ENCODE data around the gene ZNF516.
A peak's percentile ranks its signal among the peaks of the same experiment; 100 is the strongest.

Gene ZNF516

DNA sequence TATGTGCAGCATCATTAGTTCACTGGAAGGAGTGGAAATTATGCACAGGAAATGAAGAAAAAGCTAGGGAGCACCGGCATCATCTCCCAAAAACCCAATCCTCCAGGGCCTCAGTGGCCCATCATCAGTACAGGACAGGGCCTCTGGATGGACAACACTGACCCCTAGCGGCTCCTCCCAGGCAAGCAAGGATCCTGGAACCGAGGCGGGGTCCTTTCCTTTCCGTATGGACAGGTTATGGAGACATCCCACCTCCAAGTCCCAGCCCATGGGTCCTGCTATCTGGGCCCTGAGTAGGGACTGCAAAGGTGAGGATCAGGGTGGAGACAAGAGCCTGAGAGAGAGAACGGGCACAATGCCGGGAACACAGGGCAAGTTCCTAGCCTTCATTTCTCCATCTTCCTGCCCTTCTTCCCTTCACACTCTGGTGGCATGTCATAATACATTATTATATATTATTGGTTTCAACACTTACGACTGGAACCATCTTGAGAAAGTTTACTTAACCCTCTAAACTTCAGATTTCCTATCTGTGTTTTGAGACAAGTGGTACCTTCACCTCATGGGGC lies 68.2 kb downstream of the ZNF516 start:
- DNase-seq (ENCODE audit: low read depth in 1 of 2, low spot score in 1 of 2) = no peak

DNA sequence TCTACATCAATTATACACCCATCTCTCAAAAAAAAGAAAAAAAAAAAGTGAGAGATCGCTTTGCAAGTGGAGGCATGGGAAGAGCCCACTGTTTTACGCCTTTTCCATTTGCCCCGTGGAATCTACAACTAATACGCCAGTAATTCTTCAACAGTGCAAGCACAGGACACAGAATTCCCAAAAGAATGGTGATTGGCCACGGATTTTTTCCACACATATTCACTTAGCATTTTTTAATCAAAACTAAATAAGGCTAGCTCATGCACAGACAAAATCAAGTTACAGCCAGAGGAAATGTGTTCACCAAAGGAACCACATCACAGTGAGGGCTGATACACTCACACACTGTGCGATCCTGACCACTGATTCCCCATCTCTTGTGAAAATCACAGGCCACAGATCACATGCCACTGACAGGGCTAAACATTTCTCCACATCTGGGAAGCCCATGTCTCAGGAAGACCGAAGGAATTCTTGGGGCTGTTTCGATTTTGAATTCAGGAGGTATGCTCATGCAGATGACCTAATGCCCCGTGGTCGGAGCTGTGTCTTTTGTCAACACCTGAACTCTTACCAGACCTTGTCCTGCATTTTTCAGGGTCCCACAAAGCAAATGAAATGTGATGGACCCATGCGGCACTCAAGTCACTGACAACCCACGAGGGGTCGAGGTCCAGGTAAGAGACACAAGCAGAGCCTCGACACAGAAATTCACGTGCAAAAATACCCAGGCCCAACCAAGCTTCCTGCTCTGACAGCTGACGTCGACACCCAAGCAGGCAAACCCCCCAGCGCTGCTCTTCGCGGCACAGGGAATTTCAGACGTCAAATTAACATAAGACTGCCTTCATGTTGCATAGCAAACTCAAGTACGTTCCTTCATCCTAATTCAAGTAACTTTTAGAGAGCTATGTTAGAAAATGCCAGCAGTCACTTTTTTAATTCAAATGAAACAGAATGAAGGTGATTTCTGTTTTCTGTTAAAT lies 69.6 kb downstream of the ZNF516 start:
- no peak for DNase-seq (ENCODE audit: low read depth in 1 of 2, low spot score in 1 of 2)

DNA sequence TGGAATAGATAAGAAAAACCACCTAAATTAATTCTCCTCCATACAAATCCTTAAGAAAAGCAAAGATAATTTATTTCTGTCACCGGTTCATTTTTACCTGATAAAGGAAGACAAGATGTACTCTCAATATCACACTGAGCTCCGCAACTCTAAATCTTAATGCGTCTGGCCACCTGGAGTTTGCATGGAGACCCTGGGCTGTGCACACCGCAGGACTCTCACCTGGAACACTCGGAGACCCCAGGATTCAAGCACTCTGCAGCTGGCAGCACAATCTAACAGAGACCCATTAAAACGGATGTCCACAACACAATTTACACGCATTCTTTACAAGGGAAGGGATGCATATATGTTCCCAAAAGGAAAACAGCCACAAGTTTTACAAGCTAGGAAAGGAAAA lies 72.2 kb downstream of the ZNF516 start:
- no peak for DNase-seq (ENCODE audit: low read depth in 1 of 2, low spot score in 1 of 2)

DNA sequence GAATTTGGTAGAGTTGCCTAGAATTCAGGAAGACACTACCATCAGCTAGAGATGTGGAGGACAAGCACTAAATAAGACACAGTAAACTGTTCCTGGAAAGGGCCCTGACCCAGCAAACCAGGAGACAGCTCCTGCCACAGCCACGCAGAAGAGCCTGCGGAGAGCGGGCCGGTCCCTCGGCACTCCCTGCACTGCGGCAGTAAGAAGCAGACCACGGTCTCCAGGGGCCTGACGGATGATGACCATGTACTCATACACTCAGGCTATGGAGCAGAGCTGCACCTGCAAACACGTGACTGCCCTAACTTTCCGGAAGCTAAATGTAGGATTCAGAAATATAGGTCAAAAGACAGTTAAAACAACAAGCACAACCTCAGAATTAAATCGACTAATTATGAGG lies 72.9 kb downstream of the ZNF516 start:
- no peak for DNase-seq (ENCODE audit: low read depth in 1 of 2, low spot score in 1 of 2)

DNA sequence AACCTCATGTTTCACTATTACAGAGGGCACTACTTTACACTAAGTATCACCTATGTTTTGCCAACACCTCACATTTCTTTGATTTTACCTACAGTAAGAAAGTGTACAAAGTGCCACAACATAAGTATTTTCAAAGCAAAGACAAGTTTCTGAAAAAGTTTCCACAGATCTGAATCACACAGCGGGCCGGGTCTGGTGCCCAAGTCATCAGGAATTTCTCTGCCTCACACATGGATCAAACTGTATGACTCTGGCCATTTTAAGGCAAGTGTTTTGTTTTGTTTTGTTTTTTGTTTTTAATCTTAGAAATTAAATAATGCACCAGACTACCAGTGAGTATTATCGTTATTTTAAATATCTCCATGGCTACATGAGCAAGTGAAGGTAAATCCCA lies 73.4 kb downstream of the ZNF516 start:
- DNase-seq (ENCODE audit: low read depth in 1 of 2, low spot score in 1 of 2) = no peak

DNA sequence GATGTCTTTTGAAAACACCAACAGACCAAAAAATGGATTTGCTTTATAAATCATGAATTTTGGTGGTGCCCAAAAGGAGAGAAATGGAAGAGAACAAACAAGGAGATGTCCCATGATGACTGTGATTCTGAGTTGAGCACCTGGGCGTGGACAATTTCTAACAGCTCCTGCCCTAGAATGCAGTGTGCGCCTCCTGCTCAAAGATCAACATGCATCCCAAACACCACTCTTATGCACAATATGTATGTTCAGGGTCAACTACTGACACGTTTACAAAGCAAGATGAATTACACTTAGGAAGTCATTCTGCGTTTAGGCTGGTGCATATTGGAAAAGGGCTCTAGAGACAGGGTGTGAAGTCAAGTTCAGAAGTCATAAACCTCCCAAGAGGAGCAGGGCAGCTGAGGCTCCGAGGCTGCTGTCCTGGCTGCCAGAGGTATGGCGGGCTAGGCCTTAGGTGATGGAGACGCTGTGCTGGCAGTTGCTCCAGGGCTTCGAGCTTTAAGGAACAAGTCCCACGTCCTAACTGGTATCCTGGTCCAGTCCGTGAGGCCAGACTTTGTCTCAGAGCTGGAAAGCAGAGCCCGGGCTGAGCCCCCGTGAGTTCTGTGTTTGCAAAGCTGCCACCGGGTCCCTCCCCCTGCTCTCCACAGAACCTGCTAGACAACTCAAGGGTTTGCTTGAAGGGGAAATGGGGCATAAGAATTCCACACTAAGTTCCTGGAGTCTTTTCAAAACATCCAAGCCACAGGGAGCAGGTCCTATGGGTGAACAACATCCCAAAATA lies 74.0 kb downstream of the ZNF516 start:
- no peak for DNase-seq (ENCODE audit: low read depth in 1 of 2, low spot score in 1 of 2)

DNA sequence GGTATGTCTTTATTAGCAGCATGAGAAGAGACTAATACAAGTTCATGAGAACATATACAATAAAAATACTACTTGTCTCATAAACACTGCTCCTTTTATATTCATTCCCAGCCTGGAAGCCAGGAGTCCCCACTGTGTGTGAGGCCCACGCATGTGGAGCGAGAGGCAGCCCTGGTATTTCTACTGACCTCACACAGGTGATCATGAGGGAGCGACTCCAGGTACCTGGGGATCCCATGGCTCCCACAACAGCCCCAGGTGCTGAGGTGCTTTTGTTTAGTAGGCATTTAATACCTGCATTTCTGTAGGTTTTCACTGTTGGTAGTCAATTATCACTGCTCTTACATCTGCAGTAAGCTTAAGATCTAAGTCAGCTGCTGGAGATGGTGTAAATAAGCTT lies 75.2 kb downstream of the ZNF516 start:
- DNase-seq (ENCODE audit: low read depth in 1 of 2, low spot score in 1 of 2) = no peak

DNA sequence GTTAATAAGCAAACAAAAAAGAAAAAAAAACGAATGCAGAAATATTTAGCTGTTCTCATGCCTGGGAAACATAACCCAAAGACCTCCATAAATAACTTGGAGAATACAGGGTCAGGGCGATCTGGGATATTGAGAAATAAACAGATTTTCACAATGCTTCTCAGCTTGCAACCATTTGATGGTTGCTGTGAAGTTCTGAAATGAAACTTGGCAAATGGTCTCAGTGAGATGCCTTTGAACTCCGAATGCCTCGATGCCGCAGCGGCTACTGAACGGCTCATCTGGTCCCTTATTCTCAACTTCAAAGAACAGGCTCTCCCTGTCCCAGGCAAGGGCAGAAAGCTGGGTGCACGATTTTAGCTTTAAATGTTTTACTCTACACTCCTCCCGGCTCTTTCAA lies 78.1 kb downstream of the ZNF516 start:
- no peak for DNase-seq (ENCODE audit: low read depth in 1 of 2, low spot score in 1 of 2)

DNA sequence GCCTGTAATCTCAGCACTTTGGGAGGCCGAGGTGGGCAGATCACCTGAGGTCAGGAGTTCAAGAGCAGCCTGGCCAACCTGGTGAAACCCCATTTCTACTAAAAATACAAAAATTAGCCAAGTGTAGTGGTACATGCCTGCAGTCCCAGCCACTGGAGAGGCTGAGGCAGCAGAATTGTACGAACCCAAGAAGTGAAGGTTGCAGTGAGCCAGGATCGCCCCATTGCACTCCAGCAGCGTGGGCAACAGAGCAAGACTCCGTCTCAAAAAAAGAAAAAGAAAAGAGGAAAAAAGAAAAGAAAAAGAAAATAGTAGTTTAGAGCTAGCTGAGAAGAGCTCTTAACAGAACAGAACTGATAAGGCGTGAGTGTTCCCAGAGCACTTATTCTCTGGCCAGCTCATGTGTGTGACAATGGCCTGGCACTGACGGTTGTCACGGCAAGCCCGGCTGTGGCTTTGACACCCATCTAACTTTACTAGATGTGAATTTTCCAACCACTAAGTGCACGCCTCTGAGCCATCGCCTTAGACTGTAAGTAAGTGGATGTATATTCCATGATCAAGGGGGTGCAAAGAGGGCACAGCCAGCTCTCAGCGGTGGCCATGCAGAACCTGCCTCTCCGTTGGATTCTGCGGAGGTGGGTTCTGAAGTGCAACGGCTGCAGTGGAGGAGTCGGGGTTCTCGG lies 80.0 kb downstream of the ZNF516 start:
- DNase-seq (ENCODE audit: low read depth in 1 of 2, low spot score in 1 of 2) = no peak

DNA sequence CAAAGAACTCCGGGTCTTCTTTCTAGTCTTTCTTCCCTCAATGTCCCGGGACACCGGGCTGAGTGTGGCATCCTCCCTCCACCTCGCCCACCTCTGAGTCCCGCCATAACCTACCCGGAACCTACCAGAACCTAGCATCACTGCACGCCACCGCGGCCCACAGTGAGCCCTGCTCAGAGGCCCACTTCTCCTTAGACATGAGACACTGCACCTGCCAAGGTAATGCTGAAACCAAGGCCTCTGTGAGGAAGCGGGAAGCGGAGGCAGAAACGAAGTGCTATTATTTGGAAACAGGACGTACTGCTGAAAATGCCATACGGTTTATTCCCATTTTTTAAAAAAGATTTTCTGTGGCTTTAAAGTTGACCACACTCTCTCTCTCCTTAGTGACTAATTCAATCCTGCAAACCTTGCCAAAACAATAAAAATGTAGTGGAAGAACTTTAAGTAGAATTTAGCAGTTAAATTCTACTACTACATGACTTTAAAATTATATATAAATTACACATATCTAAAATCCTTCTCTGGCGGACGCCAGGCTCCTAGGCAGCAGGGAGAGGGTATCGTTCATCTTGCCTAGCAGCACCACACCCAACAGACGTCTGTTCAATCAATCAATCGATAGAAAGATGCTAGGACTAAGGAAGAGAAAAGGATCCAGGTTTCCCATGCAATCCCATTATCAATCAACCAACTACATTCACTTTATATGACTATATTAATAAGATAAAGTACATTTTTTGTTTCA lies 82.0 kb downstream of the ZNF516 start:
- DNase-seq (ENCODE audit: low read depth in 1 of 2, low spot score in 1 of 2) = no peak

DNA sequence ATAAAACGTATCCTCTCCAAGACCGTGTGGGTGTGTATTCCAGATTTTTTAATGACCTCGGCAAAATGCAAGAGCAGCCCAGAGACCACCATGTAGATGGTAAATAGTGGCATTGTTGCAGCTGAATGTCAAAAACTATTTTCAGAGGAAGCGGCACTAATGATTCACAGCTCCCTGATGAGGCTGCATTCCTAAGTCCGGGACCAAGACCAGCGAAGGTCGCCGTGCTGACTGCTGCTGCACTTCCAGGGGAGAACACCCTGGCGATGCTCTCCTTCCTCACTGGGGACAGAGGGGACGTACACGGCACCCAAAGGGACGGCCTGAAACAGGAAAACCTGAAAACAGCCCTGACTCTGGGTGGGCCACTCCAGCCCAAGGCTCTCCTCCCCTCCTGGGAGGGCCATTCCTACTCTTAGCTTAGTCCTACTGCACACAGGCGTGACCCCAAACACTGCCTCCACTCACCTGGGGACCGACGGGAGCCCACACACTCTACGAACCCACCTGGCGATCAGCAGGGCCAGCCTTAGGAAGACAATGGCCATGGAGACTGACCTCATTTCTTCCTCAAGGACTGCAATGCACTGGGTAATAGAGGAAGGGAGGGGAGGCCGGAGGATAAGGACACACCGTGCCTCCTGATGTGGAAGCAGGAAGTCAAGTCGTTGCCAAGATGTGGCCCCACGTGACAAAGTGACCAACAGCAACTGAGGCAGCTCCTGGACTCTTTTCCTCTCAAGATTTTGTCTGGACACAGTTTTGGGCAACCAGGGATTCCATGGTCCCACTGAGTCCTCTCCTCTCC lies 82.8 kb downstream of the ZNF516 start:
- no peak for DNase-seq (ENCODE audit: low read depth in 1 of 2, low spot score in 1 of 2)

DNA sequence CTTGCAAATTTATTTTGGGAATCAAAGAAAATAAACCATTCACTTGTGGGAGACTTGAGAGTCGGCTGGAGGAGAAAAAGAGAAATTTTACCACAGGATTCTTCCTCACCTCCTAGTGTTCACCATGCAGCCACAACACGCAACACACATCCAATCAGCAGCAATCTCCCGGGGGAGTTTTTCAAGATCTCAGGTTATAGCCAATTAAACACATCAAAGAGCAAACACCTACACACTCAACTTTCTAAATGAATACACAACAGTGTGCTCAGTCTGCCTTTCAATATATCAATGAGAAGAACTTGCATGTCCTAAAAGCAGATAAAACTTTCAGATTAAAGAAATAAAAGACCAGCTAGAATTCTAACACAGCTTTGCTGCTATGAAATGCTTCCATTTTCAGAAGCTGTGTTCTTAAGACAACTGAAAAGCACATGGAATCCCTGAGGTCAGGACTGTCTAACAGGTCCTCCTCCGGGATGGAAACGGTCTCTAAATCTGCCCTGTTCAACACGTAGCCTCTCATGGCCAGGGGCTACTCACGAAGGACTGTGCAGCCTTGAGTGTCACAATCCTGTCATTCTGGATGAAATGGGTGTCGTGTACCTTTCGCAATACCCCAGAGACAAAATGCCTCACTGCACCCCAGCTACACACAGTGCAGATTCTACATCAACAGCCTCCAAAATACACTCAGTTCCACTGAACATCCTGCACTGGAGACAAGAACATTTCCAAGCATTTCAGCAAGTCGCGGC lies 84.2 kb downstream of the ZNF516 start:
- no peak for DNase-seq (ENCODE audit: low read depth in 1 of 2, low spot score in 1 of 2)

DNA sequence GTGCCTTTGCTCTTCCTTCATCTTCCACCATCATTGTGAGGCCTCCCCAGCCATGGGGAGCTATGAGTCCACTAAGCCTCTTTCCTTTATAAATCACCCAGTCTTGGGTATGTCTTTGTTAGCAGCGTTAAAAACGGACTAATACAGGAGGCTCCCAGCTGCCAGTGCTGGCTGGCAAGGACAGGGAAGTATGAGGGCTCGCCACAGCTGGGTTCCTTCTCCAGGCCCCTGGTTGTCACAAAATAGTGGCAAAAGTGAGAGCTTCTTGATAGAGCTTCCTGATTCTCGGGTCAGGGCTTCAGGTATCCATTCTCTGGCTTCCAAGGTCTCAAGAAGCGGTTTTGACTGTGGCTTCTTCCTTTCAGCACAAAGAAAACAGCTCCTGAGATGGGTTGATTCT lies 85.0 kb downstream of the ZNF516 start:
- no peak for DNase-seq (ENCODE audit: low read depth in 1 of 2, low spot score in 1 of 2)

DNA sequence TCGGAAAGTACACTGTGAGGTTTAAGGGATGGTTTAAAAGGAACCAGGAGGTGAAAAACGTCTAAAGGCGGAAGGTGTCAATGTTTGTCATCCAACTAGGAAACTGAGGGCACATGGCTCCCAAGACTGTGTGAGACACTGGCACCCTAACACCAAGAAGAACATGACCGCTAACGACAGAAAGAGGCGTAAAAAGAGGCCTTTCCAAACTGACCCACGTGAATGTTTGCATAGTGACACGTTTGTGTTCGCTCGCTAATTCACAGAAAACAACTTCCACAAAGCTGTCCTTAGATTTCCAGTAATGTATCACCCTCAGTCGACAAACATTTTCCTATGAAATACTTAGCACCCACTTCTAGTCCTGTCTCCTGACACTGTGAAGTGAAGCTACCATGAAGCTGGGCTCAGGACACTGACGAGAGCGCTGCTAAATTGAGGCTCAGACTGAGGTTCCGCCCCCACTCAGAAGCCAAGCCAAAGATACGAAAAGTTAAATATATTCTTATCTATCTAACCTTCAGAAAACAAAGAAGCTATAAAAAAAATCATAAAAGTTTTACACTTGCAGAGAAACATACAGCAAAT lies 86.5 kb downstream of the ZNF516 start:
- no peak for DNase-seq (ENCODE audit: low read depth in 1 of 2, low spot score in 1 of 2)

DNA sequence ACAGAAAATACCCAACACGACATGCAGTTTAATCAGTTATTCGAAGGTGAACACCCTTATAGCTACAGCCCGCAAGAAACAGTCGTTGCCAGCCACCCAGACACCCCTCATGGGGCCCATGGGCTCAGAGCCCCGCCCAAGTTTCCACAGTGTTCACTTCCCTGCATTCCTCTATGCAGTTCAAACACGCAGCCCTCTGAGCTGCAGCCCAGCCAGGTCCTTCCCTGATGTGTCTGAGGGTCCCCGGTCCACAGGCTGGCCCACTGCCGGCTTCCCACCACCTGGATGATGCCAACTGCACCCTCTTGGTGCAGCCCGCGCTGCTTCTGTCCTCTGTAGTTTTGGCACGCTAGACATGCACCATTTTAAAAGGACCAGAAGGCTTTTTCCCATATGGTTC lies 87.4 kb downstream of the ZNF516 start:
- no peak for DNase-seq (ENCODE audit: low read depth in 1 of 2, low spot score in 1 of 2)

DNA sequence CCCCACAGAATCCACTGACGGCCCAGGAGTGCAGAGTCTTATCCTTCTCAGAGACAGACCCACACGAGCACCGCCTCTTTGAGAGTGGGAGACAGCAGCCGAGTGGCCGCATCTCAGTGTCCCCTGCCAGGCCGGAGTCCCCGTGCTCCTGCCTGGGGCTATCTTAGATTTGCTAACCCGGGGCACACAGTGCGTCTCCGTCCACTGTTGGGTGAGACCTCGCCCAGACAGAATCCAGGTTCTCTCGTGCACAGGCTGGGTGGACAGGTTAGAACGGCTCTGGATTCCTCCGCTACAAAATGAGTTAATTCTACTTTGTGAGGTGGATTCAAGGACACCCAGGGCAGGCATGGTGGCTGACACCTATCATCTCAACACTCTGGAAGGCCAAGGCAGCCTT lies 88.3 kb downstream of the ZNF516 start:
- no peak for DNase-seq (ENCODE audit: low read depth in 1 of 2, low spot score in 1 of 2)

DNA sequence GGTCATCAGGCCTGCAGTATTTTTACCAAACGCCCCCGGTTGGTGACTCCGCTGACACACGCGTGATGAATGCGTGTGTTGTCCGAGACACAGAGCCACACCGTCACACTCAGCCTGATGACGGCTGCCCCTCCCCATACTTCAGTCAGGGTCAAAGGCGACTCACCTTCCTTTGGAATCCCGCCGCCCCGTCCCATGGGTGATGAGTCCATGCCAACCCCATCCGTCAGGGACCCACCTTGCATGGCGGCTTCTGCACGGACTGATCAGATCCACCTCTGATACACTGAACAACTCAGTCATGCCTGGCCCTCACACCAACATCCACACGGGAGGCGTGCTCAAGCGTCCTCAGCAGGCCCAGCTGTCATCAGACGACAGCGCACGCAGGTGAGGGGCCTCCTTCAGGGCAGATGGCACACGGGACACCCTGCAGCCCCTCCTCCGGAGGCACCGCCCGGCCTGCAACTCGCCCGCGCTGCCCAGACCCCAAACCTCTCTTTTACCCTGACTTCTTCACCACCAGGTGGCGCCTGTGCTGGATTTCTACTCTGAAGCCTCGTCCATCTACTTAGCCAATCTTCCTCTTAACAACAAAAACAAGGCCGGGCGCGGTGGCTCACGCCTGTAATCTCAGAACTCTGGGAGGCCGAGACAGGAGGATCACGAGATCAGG lies 89.2 kb downstream of the ZNF516 start:
- DNase-seq (ENCODE audit: low read depth in 1 of 2, low spot score in 1 of 2) = peak; percentile 33 to 50

DNA sequence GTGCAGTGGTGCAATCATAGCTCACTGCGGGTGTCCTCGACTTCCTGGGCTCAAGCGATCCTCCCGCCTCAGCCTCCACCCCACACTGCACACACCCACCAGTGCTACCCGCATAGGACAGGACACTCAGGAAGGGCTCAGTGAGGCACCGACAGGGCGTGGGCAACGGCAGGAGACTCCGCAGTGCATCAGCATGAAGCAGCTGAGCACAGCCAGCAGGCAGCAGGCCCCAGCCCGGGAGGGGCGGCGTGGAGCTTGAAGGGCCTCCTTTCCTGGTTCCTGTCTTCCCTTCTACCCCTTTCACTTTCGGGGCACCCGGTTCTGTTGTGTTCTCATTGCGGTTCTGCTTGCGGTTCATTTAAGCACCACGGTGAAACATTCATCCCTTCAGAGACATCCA lies 89.8 kb downstream of the ZNF516 start:
- no peak for DNase-seq (ENCODE audit: low read depth in 1 of 2, low spot score in 1 of 2)
